NCI-H1694 (cell line): ENCODE results near the gene WDR26.
A peak's percentile ranks its signal among the peaks of the same experiment; 100 is the strongest.
"Not testable (repeated sequence)": the region's sequence is repeated elsewhere in the genome, so short reads cannot be mapped to it uniquely, and the experiment has no call there.

Source experiments
- DNase-seq: peaks from one replicate; lab custom pipeline; 2025; lab: John Stamatoyannopoulos, UW

Gene WDR26

DNA sequence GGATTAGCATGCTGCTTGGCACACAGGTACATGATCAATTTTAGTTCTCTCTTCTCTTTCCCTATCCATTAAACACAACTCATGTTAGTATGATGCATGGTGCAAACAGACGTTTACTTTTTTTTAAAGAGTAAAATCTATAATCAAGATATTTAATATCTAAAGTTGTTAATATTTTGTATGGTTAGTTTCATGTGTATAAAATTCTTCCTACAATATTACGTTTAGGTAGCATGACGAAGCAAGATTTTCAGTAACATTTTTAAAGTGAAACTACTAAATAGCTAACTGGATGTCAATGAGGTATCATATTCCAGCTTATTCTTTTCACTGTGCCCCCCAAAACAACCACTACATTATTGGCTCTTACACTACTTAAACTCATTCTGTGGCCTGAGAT is 41.3 kb downstream of the WDR26 start:
- no peak for DNase-seq

DNA sequence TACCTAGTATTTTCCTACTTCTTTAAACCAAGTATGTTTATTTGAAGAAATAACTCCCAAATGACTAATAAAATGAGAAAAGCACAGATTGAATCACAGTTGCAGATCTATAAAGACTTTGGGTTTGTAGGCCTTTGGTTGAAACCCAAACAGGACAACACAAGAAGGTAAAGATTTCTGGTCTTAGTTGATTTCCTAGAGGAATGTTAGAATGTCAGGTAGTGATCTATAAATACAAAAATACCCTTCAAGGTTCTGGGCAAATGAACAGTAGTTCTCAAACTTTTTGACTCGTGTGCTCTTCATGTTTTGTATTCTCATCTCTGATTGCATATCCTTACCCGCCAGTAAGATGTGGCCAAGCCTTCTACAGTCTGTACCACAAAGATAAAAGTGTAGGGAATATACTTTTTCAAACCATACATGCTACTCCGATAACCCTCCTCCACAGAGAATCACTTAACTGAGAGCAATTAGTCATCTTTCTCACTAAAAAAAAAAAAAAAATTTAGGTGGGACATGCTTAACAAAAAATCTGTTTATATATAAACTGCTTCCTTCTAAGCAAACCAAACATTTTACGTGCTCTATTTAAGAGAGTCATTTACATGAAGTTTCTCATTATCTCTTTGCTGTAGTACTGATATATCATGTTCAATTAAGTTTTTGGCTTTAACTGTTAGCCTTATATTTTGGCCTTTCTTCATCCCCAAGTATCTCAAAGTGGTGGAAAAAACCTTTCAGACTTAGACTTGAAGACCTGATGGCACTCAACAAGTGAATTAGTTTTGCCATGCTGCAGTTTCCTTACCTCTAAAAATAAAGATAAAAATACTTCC is 42.0 kb downstream of the WDR26 start:
- no peak for DNase-seq

DNA sequence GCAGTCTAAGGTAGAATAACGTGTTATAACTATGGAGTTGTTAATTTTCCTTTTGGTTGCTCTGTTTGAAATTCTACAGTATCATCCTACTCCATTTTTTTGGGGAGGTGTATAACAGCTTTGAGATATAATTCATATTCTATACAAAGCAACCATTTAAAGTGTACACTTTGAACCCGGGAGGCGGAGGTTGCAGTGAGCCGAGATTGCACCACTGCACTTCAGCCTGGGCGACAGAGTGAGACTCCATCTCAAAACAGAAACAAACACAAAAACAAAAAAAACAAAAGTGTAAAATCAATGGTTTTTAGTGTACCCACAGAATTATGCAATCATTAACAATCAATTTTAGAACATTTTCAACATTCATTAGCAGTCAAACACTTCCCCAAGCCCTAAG is 44.1 kb downstream of the WDR26 start:
- no peak for DNase-seq

DNA sequence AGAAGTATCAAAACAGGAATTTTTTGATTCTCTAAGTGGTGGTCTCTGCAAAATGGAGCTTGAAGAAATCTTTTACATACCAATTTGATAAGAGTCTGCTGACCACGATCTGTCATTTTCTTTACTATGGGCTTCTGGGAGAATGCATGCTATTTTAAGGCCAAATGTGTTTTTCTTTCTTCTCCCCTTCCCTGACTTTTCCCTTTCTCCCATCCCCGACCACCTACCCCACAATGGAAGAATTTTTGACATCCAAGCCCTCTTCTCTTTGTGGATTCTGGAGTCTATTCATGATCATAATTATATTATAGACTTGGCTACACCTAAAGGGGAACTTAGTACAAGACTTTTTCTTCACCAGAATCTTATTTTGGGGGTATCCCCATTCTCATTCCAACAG is 46.7 kb downstream of the WDR26 start:
- DNase-seq: no peak

- DNase-seq: no peak
Observed at GRCh38 chr1:224387302-224387912, 47.2 kb downstream of the WDR26 start.

DNA sequence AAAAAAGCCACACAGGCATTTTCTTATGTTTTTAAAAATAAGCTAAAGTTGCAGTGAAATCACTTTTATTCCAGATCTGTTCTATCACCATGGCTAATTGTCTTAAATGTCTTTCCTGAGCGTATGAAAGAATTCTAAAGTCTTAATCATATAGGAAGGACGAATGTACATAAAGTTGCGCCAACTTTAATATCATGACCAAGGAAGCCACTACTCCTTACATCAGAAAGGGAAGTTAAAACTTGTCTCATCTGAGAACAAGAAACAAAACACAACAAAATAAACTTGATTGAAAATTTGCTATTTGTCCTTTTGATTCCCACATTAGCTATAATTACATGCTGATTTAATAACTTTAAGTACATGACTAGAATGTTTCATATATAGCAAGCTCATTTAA is 51.4 kb downstream of the WDR26 start:
- DNase-seq: no peak

DNA sequence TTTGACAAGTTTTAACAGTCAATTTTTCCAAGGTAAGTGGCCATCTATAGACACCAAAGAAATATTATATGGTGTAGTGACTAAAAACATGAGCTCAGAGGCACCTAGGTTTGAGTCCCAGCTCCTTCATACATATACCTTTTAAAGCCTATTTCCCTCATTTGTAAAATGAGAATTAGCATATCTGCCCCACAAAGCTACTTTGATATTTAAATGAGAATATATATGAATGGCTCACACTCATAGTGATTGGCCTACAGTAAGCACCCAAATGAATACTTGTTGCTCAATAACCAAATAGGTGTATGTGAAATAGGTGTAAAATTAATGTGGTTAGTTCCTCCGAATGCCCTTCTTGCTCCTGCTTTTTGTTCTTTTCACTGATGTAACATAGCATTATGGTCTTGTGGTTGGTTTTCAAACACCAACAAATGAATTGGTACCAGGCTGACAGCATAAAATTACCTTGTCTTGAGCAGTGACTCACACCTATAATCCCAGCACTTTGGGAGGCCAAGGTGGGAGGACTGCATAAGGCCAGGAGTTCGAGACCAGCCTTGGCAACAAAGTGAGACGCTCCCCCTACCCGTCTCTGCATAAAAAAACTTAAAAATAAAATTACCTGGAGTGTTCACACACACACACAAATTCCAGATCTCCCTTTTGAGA is 52.6 kb downstream of the WDR26 start:
- no peak for DNase-seq

GRCh38 chr1:224380003-224380402 is 54.6 kb downstream of the WDR26 start:
- DNase-seq: no peak

DNA sequence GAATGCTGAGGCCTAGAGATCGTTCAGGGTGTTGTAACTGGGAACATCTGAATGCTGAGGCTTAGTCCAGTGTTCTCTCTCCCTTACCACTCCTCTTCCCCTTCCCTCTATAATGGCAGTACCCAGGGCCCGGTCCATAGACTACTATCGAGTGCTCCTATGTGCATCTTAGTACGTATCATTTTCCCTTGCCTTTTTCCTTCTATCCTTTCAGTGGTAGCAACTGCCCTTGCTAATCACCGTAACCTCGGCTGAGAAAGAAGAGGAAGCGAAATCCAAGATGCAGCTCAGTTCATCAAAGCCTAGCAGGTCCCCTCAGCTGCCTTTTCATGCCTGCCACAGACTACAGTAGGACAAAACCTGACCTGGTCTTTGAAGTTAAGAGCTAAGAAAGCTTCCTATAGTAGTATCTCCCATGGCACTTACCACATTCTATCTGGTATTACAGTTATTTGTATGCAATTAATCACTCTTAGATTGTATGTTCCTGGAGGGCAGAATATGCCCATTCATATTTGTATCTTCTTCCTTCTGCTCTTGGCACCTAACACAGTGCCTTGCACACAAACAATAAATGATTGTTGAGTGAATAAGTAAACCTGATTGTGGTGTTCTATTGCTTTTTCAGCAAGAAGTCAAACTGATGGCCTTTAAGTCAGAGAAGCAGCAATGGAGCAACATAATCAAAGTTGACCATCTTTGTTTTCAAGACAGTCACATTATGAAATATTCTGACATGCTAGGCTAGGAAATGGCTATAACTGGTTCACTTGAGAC is 55.6 kb downstream of the WDR26 start:
- DNase-seq: no peak

GRCh38 chr1:224377676-224378006 is 57.0 kb downstream of the WDR26 start:
- DNase-seq: no peak

- DNase-seq: no peak
Observed at GRCh38 chr1:224375059-224375458, 59.5 kb downstream of the WDR26 start.

DNA sequence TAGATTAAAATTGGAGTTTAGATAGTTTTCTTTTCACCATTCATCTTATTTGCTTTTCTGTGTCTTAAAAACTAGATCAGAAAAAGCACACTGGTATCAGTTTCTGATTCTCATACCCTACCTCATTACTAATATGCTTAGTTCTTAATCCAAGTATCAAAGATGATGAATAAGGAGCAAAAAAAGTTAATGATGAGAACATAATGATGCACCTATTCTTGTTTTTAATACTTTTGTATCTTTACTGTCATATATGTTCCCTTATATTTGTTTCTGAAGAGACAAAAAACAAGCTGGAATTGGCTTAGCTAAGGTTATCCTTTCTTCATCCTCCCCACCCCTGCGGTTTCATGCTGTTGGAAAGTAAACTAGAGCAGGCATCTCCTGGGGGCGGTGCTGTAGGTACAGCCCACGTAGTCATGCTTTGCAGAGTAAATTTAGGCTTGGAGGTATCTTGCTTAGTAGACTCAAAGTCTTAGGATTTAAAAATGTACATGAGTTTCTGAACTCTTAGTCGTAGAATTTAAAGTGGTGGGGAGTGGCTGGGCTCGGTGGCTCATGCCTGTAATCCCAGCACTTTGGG is 61.5 kb downstream of the WDR26 start:
- no peak for DNase-seq

DNA sequence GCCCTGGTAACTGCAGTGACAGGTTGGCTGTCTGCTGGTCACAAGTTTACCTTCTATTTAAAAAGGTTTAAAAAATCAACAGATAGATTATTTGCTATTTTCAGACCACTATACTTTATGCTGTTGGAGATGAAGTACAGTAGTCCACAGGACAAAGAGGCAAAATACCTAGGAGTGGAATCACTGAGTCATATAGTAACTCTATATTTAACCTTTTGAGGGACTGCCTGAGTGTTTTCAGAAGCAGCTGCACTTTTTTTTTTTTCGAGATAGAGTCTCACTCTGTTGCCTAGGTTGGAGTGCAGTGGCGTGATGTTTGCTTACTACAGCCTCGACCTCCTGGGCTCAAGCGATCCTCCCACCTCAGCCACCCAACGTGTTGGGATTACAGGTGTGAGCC is 66.2 kb downstream of the WDR26 start:
- no peak for DNase-seq

- DNase-seq: no peak
Observed at GRCh38 chr1:224359207-224359606, 75.4 kb downstream of the WDR26 start.

- DNase-seq: no peak
Observed at GRCh38 chr1:224358237-224358636, 76.4 kb downstream of the WDR26 start.

GRCh38 chr1:224357626-224358124 is 76.9 kb downstream of the WDR26 start:
- DNase-seq: no peak

DNA sequence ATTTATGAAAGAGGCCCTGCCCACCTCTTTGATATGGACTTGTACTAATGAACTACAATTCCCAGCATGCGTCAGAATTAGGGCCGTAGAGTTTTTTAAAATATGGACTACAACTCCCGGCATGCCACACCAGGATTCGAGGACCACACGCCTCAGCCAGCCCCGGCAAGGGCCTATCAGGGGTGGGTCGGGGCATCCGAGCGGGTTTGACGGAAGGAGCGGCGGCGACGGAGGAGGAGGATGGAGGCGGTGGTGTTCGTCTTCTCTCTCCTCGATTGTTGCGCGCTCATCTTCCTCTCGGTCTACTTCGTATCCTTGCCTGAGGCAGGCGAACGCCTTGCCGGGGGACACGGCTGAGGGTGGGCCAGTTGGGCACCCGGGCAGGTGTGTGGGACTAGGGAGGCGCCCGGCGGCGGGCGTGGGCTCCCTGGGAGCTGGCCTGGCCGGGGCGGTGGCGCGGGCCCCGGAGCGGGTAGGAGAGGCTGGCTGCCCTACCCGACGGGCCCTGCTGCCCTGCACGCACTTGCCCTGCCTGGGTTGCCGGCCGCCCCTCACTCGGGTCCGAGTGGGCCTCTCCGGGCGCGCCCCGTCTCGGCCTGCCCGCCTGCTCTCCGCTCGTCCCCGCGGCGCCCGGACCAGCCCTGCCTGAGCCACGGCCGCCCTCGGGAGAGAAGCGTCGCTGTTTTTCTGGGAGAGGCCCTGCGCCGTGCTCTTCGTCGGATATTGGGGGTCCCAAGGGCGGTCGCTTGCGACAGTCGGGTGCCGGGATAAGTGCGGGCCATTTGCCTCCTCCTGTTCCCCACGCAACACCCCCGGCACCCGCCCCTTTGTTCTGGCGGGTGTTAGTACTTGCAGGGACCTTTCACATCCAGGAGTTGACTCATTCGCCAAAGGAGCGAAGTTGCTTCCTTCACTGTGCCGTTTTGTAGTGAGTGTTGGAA is 77.6 kb downstream of the WDR26 start, which contains the start of gene CNIH4:
Gene CNIH4 (plus strand): TSS at position 195 of the 941 bp plus-strand sequence. CDS start 46 bp downstream, at position 241.
- peak; percentile 95 for DNase-seq

GRCh38 chr1:224353975-224354925 is 80.3 kb downstream of the WDR26 start:
- no peak for DNase-seq

DNA sequence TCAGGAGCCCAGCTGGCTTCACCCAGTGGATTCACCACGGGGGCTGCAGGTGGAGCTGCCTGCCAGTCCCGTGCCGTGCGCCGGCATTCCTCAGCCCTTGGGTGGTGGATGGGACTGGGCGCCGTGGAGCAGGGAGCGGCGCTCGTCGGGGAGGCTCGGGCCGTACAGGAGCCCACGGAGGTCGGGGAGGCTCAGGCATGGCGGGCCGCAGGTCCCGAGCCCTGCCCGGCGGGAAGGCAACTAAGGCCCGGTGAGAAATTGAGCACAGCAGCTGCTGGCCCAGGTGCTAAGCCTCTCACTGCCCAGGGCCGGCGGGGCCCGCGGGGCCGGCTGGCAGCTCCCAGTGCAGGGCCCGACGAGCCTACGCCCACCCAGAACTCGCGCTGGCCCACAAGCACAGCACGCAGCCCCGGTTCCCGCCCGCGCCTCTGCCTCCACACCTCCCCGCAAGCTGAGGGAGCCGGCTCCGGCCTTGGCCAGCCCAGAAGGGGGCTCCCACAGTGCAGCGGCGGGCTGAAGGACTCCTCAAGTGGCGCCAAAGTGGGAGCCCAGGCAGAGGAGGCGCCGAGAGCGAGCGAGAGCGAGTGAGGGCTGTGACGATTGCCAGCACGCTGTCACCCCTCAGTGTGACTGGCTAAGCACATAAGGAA is 82.0 kb downstream of the WDR26 start:
- not testable (repeated sequence) for DNase-seq
